Spleen (tissue), 11 donors: Measurements from ENCODE around the gene AARS2. TPM values are rescaled to one million over a fixed set of nuclear protein-coding genes. Genes with fewer than 3 reads are reported as not detected.

Experiments
- DNase-seq: peaks from one replicate; pipeline ENCODE4 v3.0.0-alpha.2; 2020
- H3K27ac ChIP-seq, 8 donors: fragments of 200-600 bp; sonication (generic) in 7 of 8; 1 replicate in 4 of 8; 2 replicates in 4 of 8; pipeline versions ENCODE4 v1.5.0 to v1.8.0; 2016 to 2021; ENCODE audit warnings: inconsistent platforms in 4 of 8, mild to moderate bottlenecking in 4 of 8, moderate library complexity in 1 of 8
- H3K27me3 ChIP-seq, 7 donors: fragments of 200-600 bp; sonication (generic) in 6 of 7; replicated peaks in 1 of 7; 1 replicate in 4 of 7; 2 replicates in 3 of 7; pipeline versions ENCODE4 v1.5.0 to v1.8.0; 2016 to 2021; ENCODE audit warnings: inconsistent platforms in 3 of 7, mild to moderate bottlenecking in 1 of 7
- H3K36me3 ChIP-seq, 6 donors: fragments of 200-600 bp; sonication (generic) in 5 of 6; 1 replicate in 4 of 6; 2 replicates in 2 of 6; pipeline versions ENCODE4 v1.5.0 to v1.8.0; 2016 to 2021; ENCODE audit warnings: inconsistent platforms in 2 of 6
- H3K4me1 ChIP-seq, 6 donors: fragments of 200-600 bp; sonication (generic) in 5 of 6; 1 replicate in 3 of 6; 2 replicates in 3 of 6; pipeline versions ENCODE4 v1.5.0 to v1.8.0; 2016 to 2021; ENCODE audit warnings: inconsistent platforms in 3 of 6
- H3K4me3 ChIP-seq, 8 donors: fragments of 200-600 bp; sonication (generic) in 7 of 8; 1 replicate in 4 of 8; 2 replicates in 4 of 8; pipeline versions ENCODE4 v1.5.0 to v1.8.0; 2016 to 2021; ENCODE audit warnings: inconsistent platforms in 4 of 8, mild to moderate bottlenecking in 4 of 8, moderate library complexity in 2 of 8
- H3K9me3 ChIP-seq, 8 donors: fragments of 200-600 bp; sonication (generic) in 7 of 8; 1 replicate in 4 of 8; 2 replicates in 4 of 8; pipeline versions ENCODE4 v1.5.0 to v1.8.0; 2016 to 2021; ENCODE audit warnings: inconsistent platforms in 4 of 8
- POLR2A ChIP-seq, 3 donors: fragments of 450-650 bp; IDR thresholded peaks; one replicate each; pipeline ENCODE4 v1.5.1; 2017; ENCODE audit warnings: antibody characterized with exemption in 3 of 3, mild to moderate bottlenecking in 1 of 3
- POLR2AphosphoS5 ChIP-seq, 3 donors: sonication (generic); formaldehyde crosslinking; IDR thresholded peaks; one replicate each; pipeline ENCODE4 v1.5.1; 2017; ENCODE audit warnings: antibody characterized with exemption in 3 of 3
- WGBS, 5 donors: extraction: QIAGEN DNeasy Blood & Tissue Kit in 3 of 5; methylation state at CpG; one replicate each; pipeline versions ENCODE4 v1.1.5 to v1.1.7; 2013 to 2018; 5-methylcytosine and 5-hydroxymethylcytosine counted together
- intact Hi-C: fragments of 100-400 bp; cut with DNase I; formaldehyde crosslinking; loops from one replicate; pipeline ENCODE4 v1.15.0; 2023; ENCODE audit warnings: low total_unique reads
- polyA plus RNA-seq, 3 donors: library from polyadenylated mRNA; stranded (reverse); fragments of 200-250 nt; gene quantifications; one replicate each; pipeline ENCODE4 v1.2.1, GENCODE V29; 2013
- total RNA-seq, 7 donors: library from RNA; depleted of rRNA in 3 of 7; stranded (reverse); fragments of >200 nt in 3 of 7; fragmentation: NEBNext Ultra II Directional in 4 of 7; extraction: Animal tissue kit (Norgen Biotek cat#: 25700) in 4 of 7; gene quantifications; one replicate each; pipeline versions ENCODE4 v1.1.0 to v1.2.1, GENCODE V29; 2016 to 2021
- TF ChIP-seq, protein P1 (sequence below), 11 experiments: fragments of 200-600 bp in 7 of 11; fragments of 450-650 bp in 4 of 11; sonication (generic) in 4 of 11; IDR thresholded peaks in 8 of 11; conservative IDR thresholded peaks in 3 of 11; 1 replicate in 7 of 11; 2 replicates in 4 of 11; pipeline versions ENCODE4 v1.4.0 to v1.8.0; 2016 to 2021; ENCODE audit warnings: antibody characterized with exemption in 11 of 11, inconsistent platforms in 4 of 11, mild to moderate bottlenecking in 1 of 11
- donor health status: healthy with polysubstance abuse.
- donor health status: DM: no; HTN: no; CAD: no; lungs with moderate emphysema.
- donor health status: DM: no; HTN: no; CAD: no.
- donor health status: Bipolar disorder and iron deficiency.
- donor health status: healthy.
- donor health status: DM: no; HTN: no; CAD: no.
- donor health status: DM: yes; HTN: yes; CAD: no.

Gene AARS2
- total and polyA plus RNA-seq, 10 donors = 3.5 to 16.8 (median 13.7) TPM

DNA sequence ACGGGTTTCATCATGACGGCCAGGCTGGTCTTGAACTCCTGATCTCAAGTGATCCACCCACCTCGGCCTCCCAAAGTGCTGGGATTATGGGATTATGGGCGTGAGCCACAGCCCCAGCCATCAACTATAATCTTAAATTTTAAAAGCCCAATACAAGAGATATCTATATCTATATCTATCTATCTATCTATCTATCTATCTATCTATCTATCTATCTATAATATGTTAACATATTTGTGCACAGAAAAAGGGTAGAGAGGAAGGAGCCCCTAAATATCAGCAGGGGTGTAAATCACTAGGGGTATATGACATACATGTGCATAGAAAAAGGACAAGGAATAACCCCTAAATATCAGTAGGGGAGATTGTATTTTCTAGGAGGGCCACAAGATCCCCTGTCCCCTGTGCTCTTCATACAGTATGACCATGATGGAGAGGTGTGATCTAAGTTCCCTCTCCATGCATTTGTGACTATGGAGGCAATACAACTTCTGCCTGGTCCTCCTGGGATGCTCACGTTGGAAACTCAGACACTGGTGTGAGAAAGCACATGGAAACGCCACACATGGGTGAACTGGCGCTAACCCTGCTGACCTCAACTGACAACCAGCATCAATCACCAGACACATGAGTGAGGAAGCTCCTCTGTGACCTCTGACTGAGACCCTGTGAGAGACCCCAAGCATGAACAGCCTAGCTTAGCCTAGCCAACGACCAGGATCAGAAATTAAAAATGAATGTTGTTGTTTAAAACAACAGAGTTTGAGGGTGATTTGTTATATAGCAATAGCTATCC lies 28.1 kb upstream of the AARS2 start:
- peaks cover 0 to 53% (median 37%) of the 10 kb centered on the region in 7 donors for H3K27me3 ChIP-seq
- H3K4me3 ChIP-seq = no peak overlapping the region
- H3K36me3 ChIP-seq = no peaks in the 10 kb centered on the region
- intact Hi-C loops = no loop called here
- H3K27ac ChIP-seq = no peak overlapping the region
- no peaks in the 10 kb centered on the region for H3K9me3 ChIP-seq
- TF ChIP-seq, protein P1, sequence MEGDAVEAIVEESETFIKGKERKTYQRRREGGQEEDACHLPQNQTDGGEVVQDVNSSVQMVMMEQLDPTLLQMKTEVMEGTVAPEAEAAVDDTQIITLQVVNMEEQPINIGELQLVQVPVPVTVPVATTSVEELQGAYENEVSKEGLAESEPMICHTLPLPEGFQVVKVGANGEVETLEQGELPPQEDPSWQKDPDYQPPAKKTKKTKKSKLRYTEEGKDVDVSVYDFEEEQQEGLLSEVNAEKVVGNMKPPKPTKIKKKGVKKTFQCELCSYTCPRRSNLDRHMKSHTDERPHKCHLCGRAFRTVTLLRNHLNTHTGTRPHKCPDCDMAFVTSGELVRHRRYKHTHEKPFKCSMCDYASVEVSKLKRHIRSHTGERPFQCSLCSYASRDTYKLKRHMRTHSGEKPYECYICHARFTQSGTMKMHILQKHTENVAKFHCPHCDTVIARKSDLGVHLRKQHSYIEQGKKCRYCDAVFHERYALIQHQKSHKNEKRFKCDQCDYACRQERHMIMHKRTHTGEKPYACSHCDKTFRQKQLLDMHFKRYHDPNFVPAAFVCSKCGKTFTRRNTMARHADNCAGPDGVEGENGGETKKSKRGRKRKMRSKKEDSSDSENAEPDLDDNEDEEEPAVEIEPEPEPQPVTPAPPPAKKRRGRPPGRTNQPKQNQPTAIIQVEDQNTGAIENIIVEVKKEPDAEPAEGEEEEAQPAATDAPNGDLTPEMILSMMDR (IDR thresholded peaks at IDR 0.05 in 8 of 11, conservative IDR thresholded peaks at IDR 0.05 in 3 of 11) = no peak
- TF ChIP-seq POLR2A (IDR thresholded peaks at IDR 0.05) (no peak), POLR2AphosphoS5 (IDR thresholded peaks at IDR 0.05) (no peak)
- DNase-seq = no peak
- peaks cover 0 to 10% (median 6%) of the 10 kb centered on the region in 6 donors for H3K4me1 ChIP-seq
- 57 to 80% (median 66%) methylated on average over 8 of the region's 8 CpGs for WGBS, 5 donors

DNA sequence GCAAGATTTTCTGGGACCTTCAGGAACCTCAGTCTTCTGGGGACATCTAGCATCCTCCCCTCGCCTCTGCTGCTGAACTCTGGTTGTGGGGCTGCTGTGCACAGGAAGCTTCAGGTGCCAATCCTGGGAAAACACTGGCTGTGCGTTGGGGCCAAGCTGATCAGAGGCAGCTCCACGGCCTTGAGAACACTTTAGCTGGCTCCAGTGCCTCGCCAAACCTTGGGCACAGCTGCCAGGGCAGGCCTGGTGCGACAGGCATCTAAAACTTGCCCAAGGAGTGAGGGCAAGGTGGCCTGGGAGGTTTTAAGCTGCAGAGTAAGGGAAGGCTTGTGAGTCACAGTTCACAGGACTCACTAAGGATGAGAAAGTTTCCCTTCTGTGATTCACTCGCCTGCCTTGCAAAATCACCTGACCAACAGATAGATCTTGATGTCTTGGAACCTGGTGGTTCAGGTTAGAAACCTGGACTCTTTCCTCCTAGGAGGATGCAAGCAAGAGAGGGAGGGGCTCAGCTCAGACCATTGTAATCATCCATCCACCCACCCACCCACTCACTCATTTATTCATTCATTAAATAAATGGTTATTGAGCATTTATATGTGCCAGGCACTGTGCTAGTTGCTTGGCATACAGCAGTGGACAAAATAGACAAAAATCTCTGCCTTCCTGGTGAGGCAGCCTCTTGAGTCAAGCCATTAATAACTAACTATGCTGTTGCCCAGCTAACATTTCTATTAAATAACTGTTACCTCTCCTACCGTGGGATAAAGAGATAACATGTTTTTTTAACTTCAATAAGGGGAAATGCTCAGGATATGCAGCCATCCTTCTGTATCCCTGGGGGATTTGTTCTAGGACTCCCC lies 26.8 kb upstream of the AARS2 start:
- Histone ChIP-seq H3K9me3 (no peaks in the 10 kb centered on the region), H3K27me3 (peaks cover 0 to 43% (median 35%) of the 10 kb centered on the region in 7 donors), H3K36me3 (no peaks in the 10 kb centered on the region), H3K4me3 (no peak overlapping the region), H3K4me1 (peaks cover 0 to 10% (median 6%) of the 10 kb centered on the region in 6 donors), H3K27ac (no peak overlapping the region)
- intact Hi-C loops = loop anchor here (2.0 to 5.0 kb wide), 2 partner anchors 168 to 243 kb away; no protein-coding TSS in a partner anchor
- DNase-seq = no peak
- WGBS, 5 donors = 65 to 76% (median 69%) methylated on average over 5 to 7 of the region's 7 CpGs
- TF ChIP-seq, protein P1 (IDR thresholded peaks at IDR 0.05 in 8 of 11, conservative IDR thresholded peaks at IDR 0.05 in 3 of 11) = no peak
- TF ChIP-seq POLR2A (IDR thresholded peaks at IDR 0.05) (no peak), POLR2AphosphoS5 (IDR thresholded peaks at IDR 0.05) (no peak)

DNA sequence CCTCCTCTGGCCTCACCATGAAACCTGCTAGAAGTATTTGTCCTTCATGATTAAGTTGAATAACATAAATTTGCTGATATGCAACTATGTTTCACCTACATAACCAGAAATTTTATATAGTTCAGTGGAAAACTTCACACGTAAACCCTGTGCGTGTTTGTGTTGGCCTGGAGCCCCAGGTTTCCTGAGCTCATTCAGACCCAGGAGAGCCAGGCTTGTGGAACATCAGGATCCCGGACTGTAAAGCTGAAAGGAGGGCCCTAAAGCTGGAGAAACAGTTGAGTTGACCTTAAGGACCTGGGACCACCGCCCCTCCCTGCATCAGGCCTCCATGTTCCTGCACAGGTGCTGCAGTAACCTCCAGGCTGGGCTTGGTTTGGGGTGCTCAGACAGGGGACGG lies 26.2 kb upstream of the AARS2 start:
- Histone ChIP-seq H3K4me3 (no peak overlapping the region), H3K27ac (no peak overlapping the region), H3K4me1 (peaks cover 0 to 10% (median 6%) of the 10 kb centered on the region in 6 donors), H3K27me3 (peaks cover 0 to 36% (median 28%) of the 10 kb centered on the region in 7 donors), H3K36me3 (no peaks in the 10 kb centered on the region), H3K9me3 (no peaks in the 10 kb centered on the region)
- intact Hi-C loops = loop anchor here (2.0 to 5.0 kb wide), 2 partner anchors 167 to 242 kb away; no protein-coding TSS in a partner anchor
- DNase-seq = no peak
- TF ChIP-seq, protein P1 (IDR thresholded peaks at IDR 0.05 in 8 of 11, conservative IDR thresholded peaks at IDR 0.05 in 3 of 11) = no peak
- TF ChIP-seq POLR2AphosphoS5 (IDR thresholded peaks at IDR 0.05) = no peak
- no peak for TF ChIP-seq POLR2A (IDR thresholded peaks at IDR 0.05)
- 75 to 88% (median 86%) methylated on average over 4 to 5 of the region's 5 CpGs for WGBS, 5 donors
